ENCODE data around the gene TTC21A.

Gene TTC21A

DNA sequence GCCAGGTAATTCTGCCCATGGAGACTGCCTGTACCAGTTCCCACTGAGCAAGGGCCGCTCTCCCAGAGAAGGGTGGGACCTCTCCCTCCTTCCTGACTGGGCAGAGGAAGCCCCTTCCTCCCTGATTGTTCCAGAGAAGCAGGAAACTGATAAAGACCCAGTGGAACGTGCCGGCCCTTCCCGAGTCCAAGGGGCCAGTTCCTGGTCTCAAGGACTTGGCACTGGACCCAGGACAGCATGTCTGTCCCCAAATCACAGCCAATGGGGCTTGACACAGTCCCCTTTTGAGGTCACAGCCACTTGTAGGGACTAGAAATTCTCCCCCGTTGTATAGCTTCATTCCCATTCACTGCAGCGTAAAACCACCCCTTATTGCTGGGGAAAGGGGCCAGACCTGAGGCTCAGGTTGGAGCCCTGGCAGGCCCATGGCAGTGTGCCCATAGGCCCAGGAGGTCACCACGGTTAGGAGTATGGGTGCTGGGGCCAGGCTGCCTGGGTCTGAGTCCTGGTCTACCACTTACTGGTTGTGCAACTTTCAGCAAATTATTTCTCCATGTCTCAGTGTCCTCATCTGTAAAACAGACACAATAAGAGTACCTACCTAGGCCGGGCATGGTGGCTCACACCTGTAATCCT, 27.8 kb downstream of the TTC21A start:
- DNase-seq (ENCODE audit: low read depth in 2 of 2, low spot score in 1 of 2): no peak

DNA sequence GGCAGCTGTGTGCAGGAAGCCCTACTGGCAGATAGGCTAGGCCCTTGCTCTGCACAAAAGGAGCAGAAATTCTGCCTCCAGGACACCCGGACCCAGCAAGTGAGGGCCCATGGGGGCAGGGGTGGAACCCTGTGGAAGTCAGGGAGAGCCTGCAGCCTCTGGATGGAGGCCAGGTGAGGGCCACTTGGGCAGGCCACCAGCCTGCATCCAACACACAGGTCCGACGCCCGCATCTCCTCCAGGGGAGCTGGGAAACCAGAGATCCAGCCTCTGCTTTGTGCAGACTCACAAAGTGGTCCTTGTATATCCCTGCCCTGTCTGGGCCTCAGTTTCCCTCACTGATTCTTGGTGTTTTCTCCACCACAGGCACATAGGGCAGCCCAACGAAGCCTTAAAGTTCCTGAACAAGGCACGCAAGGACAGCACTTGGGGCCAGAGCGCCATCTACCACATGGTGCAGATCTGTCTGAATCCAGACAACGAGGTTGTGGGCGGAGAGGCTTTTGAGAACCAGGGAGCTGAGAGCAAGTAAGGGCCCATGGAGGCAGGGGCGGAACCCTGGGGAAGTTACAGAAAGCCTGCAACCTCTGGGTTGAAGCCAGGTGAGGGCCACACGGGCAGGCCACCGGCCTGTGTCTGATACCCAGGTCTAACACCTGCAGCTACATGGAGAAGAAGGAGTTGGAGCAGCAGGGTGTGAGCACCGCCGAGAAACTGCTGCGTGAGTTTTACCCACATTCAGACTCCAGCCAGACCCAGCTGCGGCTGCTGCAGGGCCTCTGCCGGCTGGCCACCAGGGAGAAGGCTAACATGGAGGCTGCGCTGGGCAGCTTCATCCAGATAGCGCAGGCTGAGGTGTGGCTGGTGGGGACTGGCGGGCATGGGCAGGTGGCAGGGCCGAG, 29.3 kb downstream of the TTC21A start:
- no peak for DNase-seq (ENCODE audit: low read depth in 2 of 2, low spot score in 1 of 2)

DNA sequence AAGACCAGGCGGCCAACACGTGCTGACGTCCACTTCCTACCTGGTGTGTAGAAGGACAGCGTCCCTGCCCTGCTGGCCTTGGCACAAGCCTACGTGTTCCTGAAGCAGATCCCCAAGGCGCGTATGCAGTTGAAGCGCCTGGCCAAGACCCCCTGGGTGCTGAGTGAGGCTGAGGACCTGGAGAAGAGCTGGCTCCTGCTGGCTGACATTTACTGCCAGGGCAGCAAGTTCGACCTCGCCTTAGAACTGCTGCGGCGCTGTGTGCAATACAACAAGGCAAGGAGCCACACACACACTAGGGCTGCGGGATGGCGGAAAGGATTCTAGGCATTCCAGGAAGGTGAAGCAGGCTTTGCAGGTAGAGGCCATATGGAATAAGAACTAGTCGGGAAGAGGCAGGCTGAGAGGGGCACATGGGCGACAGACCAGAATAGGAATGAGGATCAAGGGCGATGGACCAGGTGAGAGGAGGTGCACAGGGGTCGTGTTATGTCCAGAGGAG, 30.0 kb downstream of the TTC21A start:
- DNase-seq (ENCODE audit: low read depth in 2 of 2, low spot score in 1 of 2): no peak

DNA sequence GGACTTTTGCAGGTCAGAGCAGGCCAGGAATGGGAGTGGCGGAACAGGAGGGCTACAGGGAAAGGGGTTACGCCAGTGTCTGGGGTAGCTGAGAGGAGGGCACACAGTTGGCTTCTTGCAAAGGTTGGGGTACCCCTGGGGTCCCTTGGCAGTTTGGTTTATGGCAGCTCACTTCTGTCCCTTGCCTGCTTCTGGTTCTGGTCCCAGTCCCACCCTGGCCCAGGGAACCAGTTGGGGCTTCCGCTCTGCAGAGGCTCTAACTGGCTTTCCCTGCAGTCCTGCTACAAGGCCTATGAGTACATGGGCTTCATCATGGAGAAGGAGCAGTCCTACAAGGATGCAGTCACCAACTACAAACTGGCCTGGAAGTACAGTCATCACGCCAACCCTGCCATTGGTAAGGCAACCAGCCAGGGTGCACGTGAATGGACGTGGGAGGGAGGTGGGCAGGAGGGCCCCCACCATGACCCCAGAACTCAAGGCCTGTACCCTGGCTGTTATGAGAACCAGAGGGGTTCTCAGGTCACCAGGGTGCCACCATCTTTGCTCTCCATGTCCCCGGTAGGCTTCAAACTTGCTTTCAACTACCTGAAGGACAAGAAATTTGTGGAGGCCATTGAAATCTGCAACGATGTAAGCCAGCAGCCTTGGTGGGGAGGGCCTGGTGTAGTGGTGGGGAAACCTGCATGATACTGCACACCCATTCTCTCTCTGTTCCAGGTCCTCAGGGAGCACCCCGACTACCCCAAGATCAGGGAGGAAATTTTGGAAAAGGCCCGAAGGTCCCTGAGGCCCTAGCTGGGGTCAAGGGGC, 30.7 kb downstream of the TTC21A start:
- DNase-seq (ENCODE audit: low read depth in 2 of 2, low spot score in 1 of 2): no peak

DNA sequence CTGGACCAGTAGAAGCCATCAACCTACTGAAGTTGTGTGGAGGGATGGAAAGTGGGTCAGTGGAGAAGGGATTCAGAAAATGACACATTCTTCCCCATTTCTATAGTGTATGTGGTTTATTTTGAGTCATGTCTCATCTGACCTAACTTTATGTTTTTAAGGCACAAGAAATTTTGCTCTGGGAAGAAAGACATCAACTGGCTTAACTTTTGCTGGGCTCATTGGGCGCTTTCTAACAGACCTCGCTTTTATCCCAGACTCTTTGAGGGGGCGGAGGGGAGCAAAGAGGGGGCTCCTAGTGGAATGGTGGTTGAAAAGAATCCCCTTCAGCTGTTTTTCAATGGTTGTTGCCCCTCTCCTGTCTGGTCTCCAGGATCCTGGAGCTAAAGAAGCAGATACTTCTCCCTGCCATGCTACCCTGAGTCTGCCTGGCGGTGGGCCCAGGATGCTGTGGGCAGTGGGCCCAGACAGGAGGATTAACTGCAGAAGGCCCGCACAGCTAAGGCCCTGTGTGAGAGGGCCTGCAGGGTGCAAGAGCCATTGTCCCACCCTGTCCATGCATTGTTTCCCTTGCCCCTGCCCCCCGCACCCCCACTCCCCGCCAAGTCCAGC, 31.4 kb downstream of the TTC21A start:
- DNase-seq (ENCODE audit: low read depth in 2 of 2, low spot score in 1 of 2): no peak

DNA sequence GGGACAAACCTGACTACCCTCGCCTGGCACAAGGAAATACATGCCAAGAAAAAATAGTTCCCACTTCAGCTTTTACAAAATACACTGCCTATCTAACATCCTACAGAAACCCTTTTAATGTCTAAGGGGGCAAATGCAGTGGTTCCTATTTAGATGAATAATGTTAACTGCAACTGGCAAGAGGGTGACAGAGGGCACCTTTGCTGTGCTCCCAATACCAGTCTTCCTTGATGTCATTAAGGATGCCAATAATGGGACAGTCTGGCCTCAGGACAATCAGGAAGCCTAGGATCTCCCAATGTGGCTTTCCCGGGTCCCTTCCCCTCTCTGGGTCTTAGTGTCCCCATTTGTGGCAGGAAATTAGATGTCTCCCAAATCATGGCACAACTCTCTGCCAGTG, 32.0 kb downstream of the TTC21A start:
- DNase-seq (ENCODE audit: low read depth in 2 of 2, low spot score in 1 of 2): no peak

DNA sequence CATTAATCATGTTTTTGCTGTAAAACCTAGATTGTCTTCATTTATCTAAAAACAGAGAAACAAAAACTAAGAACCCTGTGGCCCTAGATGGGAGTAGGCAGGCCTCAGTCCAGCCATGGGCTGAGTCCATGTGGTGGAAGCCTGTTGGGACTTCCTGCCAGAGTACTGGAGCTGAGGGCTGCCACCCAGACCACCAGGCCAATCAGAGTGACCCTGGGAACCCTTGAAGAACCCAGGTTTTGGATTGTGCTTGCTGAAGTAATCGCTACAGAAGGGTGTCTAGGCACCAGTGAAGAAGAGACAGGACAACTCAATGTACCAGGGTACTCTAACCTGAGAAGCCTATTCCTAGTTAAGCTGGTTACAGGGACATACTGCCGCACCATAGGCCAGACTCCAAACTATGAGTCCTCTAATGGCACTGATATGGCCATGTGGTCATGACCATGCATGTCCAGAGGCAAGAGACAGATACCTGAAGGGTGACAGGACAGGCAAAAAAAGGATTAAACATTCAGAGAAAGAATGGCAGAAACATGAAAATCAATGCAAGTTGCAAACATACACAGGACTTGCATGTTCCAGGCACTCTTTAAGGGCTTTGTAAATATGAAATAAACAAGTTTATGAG, 33.0 kb downstream of the TTC21A start:
- DNase-seq (ENCODE audit: low read depth in 2 of 2, low spot score in 1 of 2): no peak

DNA sequence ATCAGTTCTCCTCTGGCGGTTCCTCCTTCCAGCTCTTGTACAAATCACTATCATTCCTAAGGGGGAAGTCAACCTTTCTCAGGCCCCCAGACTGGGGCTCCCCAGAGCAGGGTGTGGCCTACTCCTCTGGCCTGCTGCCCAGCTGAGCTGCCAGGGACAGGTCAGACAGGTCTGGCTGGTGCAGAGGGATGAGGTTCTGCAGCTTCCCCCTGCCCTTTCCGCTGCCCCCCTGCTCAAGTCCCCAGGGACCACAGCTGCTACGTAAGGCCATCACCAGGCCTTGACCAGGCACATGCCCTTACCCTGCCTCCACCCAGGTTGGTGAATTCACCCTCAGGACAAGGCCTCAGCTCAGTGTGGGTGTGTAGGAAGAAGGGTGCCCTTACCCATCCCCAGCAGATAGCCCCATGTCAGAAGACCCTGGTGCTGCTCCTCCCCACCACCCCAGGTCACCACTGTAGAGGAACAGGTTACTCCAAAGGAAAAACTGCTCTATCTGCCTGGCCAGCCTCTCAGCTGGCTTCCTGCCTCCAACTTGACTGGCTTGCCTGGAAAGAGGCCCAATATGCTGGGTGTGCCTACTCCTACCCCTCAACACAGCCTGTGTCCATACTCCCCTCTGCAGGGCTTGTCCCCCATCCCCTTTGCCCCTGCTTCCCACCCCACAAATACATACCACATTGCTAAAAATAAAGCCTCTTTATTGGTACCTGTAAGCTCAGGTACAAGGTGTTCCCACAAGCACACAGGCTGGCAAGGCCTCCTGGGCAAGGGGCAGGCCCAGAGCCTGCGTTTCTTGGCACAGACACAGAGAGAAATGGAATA, 33.9 kb downstream of the TTC21A start:
- DNase-seq (ENCODE audit: low read depth in 2 of 2, low spot score in 1 of 2): no peak

DNA sequence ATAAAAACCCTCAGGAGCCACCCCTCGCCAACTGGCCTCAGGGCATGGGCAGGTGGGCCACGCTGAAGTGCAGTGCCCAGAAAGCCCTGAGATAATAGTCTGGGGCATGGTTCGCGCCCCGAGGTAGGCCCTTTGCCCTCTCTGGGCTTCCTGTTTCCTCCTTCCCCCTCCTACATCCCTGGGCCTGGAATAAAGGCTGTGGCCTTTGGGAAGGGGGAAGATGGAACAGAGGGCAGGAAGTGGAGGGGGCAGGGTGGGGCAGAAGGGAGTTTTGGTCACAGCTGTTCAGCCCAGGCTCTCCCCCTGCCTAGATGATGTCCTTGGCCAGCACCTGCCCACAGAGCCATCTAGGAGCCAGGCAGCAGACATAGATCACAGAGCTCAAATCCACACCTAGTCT, 34.6 kb downstream of the TTC21A start:
- no peak for DNase-seq (ENCODE audit: low read depth in 2 of 2, low spot score in 1 of 2)

DNA sequence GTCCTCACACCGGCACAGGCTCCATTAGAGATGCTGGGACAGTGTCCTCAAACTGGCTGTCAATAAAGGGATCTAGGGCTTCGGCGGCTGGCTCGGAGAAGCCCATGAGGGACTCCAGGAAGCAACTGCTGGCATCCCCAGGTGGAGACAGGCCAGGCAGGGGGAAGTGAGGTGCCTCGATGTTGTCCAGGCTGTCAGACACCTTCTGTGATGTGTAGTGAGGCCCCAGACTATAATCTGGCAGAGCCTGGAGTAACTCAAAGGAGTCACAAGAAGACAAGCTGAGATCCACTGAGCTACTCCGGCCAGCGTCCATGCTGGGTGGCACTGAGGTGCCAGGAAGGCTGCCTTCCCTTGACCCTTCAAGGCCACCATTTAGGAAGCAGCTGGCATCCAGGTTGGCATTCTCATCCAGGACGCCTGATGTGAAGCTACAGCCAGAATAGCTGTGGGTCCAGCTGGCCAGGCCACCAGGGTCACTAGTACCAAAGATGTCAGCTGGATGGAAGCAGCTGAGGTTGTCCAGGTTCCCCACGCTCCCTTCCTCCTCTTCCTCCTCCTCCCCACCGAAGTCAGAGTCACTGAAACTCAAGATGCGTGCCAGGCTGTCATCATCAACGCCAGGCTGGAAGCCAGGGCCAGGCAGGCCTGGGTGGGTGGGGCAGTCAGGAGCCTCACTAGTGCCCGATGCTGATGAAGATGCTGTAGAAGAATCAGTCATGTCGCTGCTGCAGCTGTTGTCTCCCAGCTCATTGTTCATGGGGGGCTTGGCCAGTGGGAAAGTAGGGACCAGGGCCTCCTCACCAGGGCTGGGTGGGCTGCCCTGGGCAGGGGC, 35.8 kb downstream of the TTC21A start:
- DNase-seq (ENCODE audit: low read depth in 2 of 2, low spot score in 1 of 2): no peak

DNA sequence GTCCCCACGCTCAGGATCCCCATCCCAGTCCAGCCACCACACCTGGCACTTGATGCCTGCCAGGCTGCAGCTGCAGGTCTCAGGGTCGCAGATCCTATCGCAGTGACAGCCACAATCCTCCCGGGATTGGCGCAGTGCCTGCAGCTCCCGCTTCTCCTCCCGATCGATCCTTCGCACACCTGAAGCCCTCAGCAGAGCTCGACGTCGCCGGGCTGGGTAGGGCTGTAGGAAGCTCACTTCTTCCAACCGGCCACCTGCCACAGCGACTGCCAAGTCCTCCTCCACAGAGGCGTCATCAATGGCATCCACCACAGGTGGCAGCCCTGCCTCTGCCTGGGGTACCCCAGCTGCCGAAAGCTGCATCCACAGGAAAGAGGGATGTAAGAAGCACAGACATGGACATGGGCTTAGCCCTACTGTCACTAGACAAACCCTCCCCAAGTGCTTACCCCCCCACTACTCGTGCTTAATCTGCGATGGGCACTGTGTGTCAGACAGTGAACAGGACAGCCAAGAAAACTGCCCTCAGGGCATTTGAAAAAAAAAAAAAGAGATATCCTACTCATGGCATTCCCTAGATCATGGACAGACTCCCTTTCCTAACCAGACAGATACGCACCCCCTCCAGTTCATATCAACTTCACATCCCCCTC, 36.7 kb downstream of the TTC21A start:
- DNase-seq (ENCODE audit: low read depth in 2 of 2, low spot score in 1 of 2): no peak

DNA sequence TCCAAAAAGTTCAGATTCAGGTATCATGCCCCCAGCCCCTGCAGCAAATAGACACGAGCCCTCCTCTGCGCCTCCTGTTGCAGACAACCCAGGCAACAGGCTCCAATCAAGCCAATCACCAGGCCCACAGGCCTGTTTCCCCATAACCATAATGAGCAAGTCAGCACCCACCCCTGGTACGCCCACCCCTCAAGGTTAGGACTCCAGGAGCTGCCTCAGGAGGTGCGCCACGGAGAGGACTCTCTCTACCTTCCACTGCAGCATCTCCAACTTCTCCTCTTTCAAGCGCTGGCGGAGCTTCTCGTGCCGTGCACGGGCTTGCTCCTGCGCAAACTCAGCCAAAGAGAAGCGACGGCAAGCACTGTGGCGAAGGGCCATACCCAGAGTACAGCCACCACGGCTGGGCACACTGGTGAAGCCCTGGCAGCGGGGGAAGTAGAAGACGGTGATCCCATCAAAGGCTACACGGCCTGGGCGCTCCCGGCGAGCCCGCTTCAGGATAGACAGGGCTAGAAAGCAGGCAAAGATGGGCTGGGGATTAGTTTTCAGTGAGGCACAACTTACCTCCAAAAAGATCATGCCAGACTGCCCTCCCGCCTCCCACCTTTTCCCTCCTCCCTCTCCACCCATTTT, 37.4 kb downstream of the TTC21A start:
- DNase-seq (ENCODE audit: low read depth in 2 of 2, low spot score in 1 of 2): no peak

DNA sequence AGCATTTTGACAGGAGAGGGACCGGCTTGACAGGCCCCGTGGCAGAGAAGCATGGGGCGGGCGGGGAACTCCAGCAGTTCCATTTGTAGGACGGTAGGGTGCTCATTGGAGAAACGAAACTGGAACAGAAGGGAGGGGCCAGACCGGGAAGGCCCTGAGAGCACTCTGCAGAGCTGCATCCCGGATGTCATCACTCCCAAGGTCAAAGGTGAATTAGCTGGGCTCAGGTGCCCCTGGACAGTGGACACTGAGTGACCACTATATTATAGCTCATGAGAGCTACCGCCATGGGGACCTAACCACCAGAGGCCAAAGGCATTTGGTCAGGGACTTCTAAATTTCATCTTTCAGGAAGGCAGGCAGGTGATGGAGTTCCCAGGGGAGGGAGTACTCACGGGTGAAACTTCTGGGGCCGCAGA, 38.6 kb downstream of the TTC21A start:
- DNase-seq (ENCODE audit: low read depth in 2 of 2, low spot score in 1 of 2): no peak

DNA sequence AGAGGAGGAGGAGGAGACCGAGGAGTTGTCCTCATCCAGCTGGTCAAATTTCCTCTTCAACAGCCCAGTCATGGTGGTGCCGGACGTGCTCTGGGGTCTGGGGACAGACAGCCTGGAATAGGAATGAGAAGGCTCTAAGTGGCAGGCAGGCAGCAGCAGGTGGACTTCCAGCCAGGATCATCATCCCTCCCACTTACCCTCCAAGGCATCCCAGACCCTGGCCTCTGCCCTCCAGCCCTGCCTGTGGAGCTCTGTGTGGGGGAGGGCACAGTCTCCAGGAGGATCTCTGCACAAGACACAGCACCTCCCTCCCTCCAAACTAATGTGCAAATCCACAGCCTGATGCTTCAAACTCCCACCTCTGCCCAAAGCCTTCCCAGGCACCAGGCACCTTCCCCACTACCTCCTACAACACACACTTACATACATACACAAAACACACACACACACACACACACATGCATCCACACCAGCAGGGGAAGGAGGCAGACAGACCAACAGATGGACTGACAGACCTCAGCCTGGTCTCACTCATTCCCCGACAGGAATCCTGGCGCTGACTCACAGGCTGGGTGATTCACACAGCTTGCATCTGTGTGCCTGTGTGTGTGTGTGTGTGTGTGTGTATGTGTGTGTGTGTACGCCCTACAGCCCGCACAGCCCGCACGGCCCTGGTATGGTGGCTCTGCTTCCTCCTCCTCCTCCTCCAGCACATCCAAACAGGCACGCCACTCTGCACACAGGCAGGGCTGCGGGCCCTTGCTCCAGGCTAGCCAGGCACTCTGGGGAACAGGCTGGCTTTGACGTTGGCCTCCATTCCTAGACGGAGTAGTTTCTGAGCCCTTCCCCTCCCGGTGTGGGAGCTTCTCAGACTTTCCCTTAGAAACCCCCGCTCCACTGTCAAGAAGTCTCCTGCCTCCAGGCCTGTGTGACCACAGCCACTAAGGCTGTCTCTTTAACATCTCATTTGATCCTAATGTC, 39.4 kb downstream of the TTC21A start:
- DNase-seq (ENCODE audit: low read depth in 2 of 2, low spot score in 1 of 2): peak; percentile 45 to 69

DNA sequence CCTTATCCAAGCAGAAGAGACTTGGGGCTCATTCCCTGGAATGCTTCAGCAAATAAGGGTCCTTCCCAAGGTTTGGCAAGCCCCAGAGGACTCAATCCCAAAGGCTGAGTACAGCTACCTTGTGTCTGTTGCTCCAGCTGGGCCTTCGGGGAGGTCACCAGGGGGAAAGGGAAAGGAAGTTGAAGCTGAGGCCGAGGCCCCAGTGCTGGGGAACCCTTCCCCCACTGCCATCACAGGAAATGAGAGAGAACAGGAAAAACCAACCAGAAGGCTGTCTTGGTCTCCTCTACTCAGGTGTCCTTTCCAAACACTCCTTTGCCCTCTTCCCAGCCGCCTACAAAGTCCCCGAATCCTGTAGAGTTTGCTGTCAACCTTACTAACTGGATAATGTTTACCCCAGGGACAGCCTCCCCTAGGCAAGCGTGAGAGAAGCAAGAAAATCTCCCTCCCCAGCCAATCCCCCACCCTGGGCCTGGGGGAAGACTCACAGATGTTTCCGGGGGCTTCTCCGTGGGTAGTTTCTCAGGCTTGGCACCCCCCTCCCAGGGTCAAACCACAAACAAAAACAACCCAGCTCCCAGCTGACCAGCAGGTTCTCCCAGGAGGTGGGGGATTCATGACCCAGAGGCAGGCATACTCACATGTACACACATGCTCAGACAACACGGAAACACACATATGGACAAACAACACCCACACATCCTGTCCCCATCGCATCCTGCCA, 40.4 kb downstream of the TTC21A start:
- DNase-seq (ENCODE audit: low read depth in 2 of 2, low spot score in 1 of 2): no peak

DNA sequence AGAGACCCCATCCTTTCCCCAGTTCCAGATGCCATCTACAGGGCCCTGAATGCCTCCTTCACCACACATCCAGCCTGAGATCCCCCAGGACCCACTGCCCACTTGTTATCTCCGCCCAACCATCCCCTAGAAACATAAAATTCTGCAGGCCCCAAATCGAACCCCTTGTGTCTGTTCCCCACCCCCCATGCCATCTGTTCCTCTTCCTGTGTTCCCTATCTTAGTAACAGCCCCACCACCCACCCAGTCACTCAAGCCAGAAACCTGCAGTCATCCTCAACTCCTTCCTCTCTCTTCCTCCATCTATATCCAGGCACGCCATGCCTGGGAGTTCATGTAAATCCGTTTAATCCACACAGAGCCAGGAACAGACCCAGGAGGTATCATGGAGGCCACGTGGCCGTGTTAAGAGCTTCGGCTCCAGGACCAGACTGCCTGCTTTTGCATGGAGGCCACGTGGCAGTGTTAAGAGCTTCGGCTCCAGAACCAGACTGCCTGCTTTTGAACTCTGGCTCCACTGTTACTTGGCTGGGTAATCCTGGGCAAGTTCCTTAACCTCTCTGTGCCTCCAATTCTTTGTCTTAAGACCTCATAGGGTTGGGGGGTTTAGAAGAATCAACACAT, 41.1 kb downstream of the TTC21A start:
- DNase-seq (ENCODE audit: low read depth in 2 of 2, low spot score in 1 of 2): no peak
